AG04449 (cell line): ENCODE results near the gene PRPF40A.
A peak's percentile ranks its signal among the peaks of the same experiment; 100 is the strongest.

Experiments used
- CTCF ChIA-PET: fragments of 350-600 bp; formaldehyde crosslinking; extraction: SDS; loops from one replicate; lab custom pipeline; 2021; ENCODE audit warnings: antibody characterized with exemption; lab: Yijun Ruan, JAX
- POLR2A ChIA-PET: fragments of 400-600, 350-600 bp; formaldehyde crosslinking; extraction: SDS; loops from one replicate; lab custom pipeline; 2020; ENCODE audit warnings: antibody characterized with exemption, inconsistent platforms; lab: Yijun Ruan, JAX
- DNase-seq: peaks from one replicate; pipeline ENCODE4 v3.0.0-alpha.2; 2010; ENCODE audit warnings: low read depth, low spot score
- H3K4me3 ChIP-seq: 2 replicates; pipeline ENCODE4 v1.5.1; 2011; ENCODE audit warnings: low read depth, mild to moderate bottlenecking, control low read depth, low read length
- CTCF ChIP-seq: IDR thresholded peaks from one replicate; pipeline ENCODE4 v1.5.1; 2011; ENCODE audit warnings: mild to moderate bottlenecking, moderate library complexity, low read length, control low read depth, inconsistent platforms; ENCODE audit not compliant: insufficient read depth; ENCODE audit errors: missing control alignments

PRPF40A gene

GRCh38 chr2:152635635-152636298, 81.5 kb downstream of the PRPF40A start:
- ChIA-PET CTCF (interaction anchor here (0.6 to 11.8 kb wide), 79 partner anchors 10 to 884 kb away, joined by 3 to 169 read pairs (median 4); partner anchors contain the start of genes FMNL2 and STAM2), POLR2A (interaction anchor here (1.4 kb wide), 1 partner anchor 460 kb away, joined by 6 read pairs; the partner anchor contains the start of gene STAM2)
- no peak overlapping the region for H3K4me3 ChIP-seq
- peak; percentile 61 for TF ChIP-seq CTCF
- DNase-seq, result no peak

DNA sequence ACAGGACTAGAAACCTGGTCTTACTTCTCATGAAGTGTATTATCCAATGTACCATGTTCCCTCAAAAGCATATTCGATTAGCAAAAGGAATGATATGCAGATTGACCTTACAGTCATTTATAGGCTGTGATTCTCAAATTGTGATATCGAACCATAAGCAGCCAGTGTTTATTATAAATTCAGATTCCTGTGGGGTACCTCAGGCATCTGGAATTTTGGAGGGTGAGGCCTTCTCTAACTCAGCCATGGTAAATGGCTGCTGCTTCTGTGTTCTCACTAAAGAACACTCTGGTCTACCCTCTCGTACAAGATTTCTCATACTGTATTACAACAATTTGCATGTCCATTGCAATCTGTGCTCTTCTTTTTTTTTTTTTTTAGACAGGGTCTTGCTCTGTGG, 84.5 kb downstream of the PRPF40A start:
- H3K4me3 ChIP-seq, result no peak overlapping the region
- DNase-seq, result no peak
- no peak for TF ChIP-seq CTCF
- POLR2A ChIA-PET, result no interaction called here
- CTCF ChIA-PET, result interaction anchor here (1.1 to 11.8 kb wide), 6 partner anchors 10 to 455 kb away, joined by 4 to 169 read pairs (median 71); partner anchors contain the start of gene STAM2

DNA sequence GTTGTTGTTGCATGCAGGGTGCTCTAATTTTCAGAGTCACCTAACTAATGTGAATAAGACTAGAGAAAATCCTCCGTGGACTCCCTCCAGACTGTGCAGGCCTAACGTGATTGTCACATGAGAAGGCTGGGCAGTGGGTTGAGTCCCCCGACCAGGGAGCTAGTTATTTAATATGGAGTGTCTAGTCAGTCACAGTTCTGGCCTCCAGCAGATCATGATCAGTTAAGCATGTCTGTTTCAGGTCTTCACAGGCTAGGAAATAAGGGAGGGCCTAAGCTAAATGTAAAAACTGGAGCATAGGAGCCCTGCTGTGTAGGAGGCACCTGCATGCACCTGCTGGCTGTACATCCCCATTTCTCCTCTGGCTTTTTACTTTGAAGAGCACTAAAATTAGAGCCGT, 86.8 kb downstream of the PRPF40A start:
- ChIA-PET POLR2A (no interaction called here), CTCF (interaction anchor here (0.7 to 11.8 kb wide), 7 partner anchors 9 to 453 kb away, joined by 3 to 169 read pairs (median 3); partner anchors contain the start of gene STAM2)
- no peak for TF ChIP-seq CTCF
- no peak for DNase-seq
- no peak overlapping the region for H3K4me3 ChIP-seq

- POLR2A ChIA-PET, result no interaction called here
- DNase-seq, result no peak
- no peak for TF ChIP-seq CTCF
- CTCF ChIA-PET, result interaction anchor here (1.5 to 11.8 kb wide), 4 partner anchors 11 to 452 kb away, joined by 3 to 169 read pairs (median 24); partner anchors contain the start of gene STAM2
- no peak overlapping the region for H3K4me3 ChIP-seq
Measured at GRCh38 chr2:152629202-152629601, 88.1 kb downstream of the PRPF40A start.

DNA sequence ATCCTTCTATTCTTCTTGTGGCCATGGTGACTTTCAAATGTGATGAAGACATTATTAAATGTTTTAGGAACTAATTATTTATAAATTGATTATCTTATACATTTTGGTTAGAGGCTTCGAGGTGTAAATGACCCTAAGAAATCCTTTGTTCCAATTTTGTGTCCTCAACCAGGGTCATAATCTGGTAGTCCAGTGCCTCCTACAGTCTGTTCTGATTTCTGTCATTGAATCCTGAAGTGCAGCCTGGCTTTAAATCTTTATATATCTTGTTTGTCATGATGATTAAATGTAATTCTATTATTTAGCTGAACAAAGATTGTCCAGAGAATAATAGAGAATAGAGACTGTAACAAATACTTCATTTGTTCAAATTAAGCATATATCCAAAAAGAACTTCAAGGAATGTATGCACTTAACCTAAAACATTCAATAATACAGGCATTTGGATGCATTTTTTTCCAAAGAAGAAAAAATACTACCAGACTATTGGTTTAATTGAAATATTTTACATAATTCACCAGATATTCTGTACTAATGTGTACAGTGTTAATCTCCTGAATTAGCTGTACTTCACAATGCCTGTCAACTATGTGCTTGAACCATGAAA, 89.8 kb downstream of the PRPF40A start:
- peak; percentile 42 for TF ChIP-seq CTCF
- no peak overlapping the region for H3K4me3 ChIP-seq
- ChIA-PET POLR2A (no interaction called here), CTCF (interaction anchor here (0.6 to 11.8 kb wide), 24 partner anchors 8 to 590 kb away, joined by 3 to 169 read pairs (median 7); partner anchors contain the start of gene STAM2)
- DNase-seq, result no peak

GRCh38 chr2:152626911-152627339, 90.3 kb downstream of the PRPF40A start:
- H3K4me3 ChIP-seq, result no peak overlapping the region
- no peak for DNase-seq
- POLR2A ChIA-PET, result no interaction called here
- TF ChIP-seq CTCF, result no peak
- CTCF ChIA-PET, result interaction anchor here (0.8 to 11.8 kb wide), 18 partner anchors 8 to 589 kb away, joined by 3 to 169 read pairs (median 8); partner anchors contain the start of gene STAM2
